Upper lobe of right lung (tissue), 1 donor: ENCODE results near the gene R3HDM2. TPM values are rescaled to one million over a fixed set of nuclear protein-coding genes. Genes with fewer than 3 reads are reported as not detected.

Source experiments
- ATAC-seq: fragments of 200-7000 bp; cut with Tn5 transposase; one replicate; pipeline ENCODE4 v1.9.1; 2020; ENCODE audit warnings: mild to moderate bottlenecking, moderate library complexity
- DNase-seq: peaks from one replicate; pipeline ENCODE4 v3.0.0-alpha.2; 2020
- H3K27ac ChIP-seq: fragments of 200-600 bp; one replicate; pipeline ENCODE4 v1.8.0; 2022
- H3K27me3 ChIP-seq: fragments of 200-600 bp; one replicate; pipeline ENCODE4 v1.8.0; 2022; ENCODE audit warnings: mild to moderate bottlenecking
- H3K36me3 ChIP-seq: fragments of 200-600 bp; one replicate; pipeline ENCODE4 v1.8.0; 2022
- H3K4me1 ChIP-seq: fragments of 200-600 bp; one replicate; pipeline ENCODE4 v1.8.0; 2022
- H3K4me3 ChIP-seq: fragments of 200-600 bp; one replicate; pipeline ENCODE4 v1.8.0; 2022; ENCODE audit warnings: mild to moderate bottlenecking
- H3K9me3 ChIP-seq: fragments of 200-600 bp; one replicate; pipeline ENCODE4 v1.8.0; 2022
- CTCF ChIP-seq: fragments of 200-600 bp; IDR thresholded peaks from one replicate; pipeline ENCODE4 v1.8.0; 2022; ENCODE audit warnings: antibody characterized with exemption
- intact Hi-C: fragments of 100-400 bp; cut with DNase I; formaldehyde crosslinking; loops from one replicate; pipeline ENCODE4 v1.11.0; 2022
- total RNA-seq: library from RNA; stranded (reverse); fragmentation: NEBNext Ultra II Directional; extraction: Animal tissue kit (Norgen Biotek cat#: 25700); gene quantifications from one replicate; pipeline ENCODE4 v1.2.1, GENCODE V29; 2021
- donor health status: DM: no; HTN: yes; CAD: no; lungs with severe emphysema.

Gene R3HDM2
- total RNA-seq, 1 donor from 2014 or later: 81.0 TPM

- Histone ChIP-seq H3K27me3 (peaks cover 42% of the 10 kb centered on the region), H3K36me3 (peaks cover 35% of the 10 kb centered on the region), H3K4me3 (peak overlapping the region; percentile 19), H3K27ac (no peak overlapping the region), H3K4me1 (peaks cover 37% of the 10 kb centered on the region), H3K9me3 (no peaks in the 10 kb centered on the region)
- ATAC-seq (no peak), DNase-seq (no peak)
- intact Hi-C loops: no loop called here
- no peak for TF ChIP-seq CTCF
These were observed 195.1 kb downstream of the R3HDM2 start for GRCh38 chr12:57235728-57236131.

- TF ChIP-seq CTCF: no peak
- H3K4me3 ChIP-seq: no peak overlapping the region
- intact Hi-C loops: no loop called here
- no peaks in the 10 kb centered on the region for H3K9me3 ChIP-seq
- no peak for DNase-seq
- no peak overlapping the region for H3K27ac ChIP-seq
- no peak for ATAC-seq
- H3K36me3 ChIP-seq: peaks cover 35% of the 10 kb centered on the region
- peaks cover 37% of the 10 kb centered on the region for H3K27me3 ChIP-seq
- H3K4me1 ChIP-seq: peaks cover 37% of the 10 kb centered on the region
These were observed 195.7 kb downstream of the R3HDM2 start for GRCh38 chr12:57235017-57235727.

- ATAC-seq (no peak), DNase-seq (no peak)
- Histone ChIP-seq H3K4me1 (peaks cover 33% of the 10 kb centered on the region), H3K27ac (no peak overlapping the region), H3K4me3 (no peak overlapping the region), H3K9me3 (no peaks in the 10 kb centered on the region), H3K27me3 (peaks cover 31% of the 10 kb centered on the region), H3K36me3 (peaks cover 35% of the 10 kb centered on the region)
- intact Hi-C loops: no loop called here
- TF ChIP-seq CTCF: no peak
These were observed 196.2 kb downstream of the R3HDM2 start for GRCh38 chr12:57234571-57235016.

- H3K4me1 ChIP-seq: peaks cover 32% of the 10 kb centered on the region
- peaks cover 31% of the 10 kb centered on the region for H3K27me3 ChIP-seq
- no peak for TF ChIP-seq CTCF
- intact Hi-C loops: no loop called here
- no peak overlapping the region for H3K4me3 ChIP-seq
- no peak overlapping the region for H3K27ac ChIP-seq
- DNase-seq (no peak), ATAC-seq (no peak)
- H3K9me3 ChIP-seq: no peaks in the 10 kb centered on the region
- H3K36me3 ChIP-seq: peaks cover 35% of the 10 kb centered on the region
These were observed 196.6 kb downstream of the R3HDM2 start for GRCh38 chr12:57234233-57234570.

GRCh38 chr12:57233357-57234232 lies 197.2 kb downstream of the R3HDM2 start:
- no peak for TF ChIP-seq CTCF
- no peak overlapping the region for H3K4me3 ChIP-seq
- H3K9me3 ChIP-seq: no peaks in the 10 kb centered on the region
- H3K4me1 ChIP-seq: peaks cover 32% of the 10 kb centered on the region
- H3K27me3 ChIP-seq: peaks cover 28% of the 10 kb centered on the region
- intact Hi-C loops: no loop called here
- DNase-seq: no peak
- peaks cover 35% of the 10 kb centered on the region for H3K36me3 ChIP-seq
- no peak overlapping the region for H3K27ac ChIP-seq
- no peak for ATAC-seq
